HFF-Myc (cell line): ENCODE measurements around the gene CDC42EP2.

Source experiments
- DNase-seq: peaks from one replicate; pipeline ENCODE4 v3.0.0-alpha.2; 2011; ENCODE audit warnings: low read depth; ENCODE audit errors: extremely low read depth
- H3K4me3 ChIP-seq: replicated peaks from 2 replicates; pipeline ENCODE4 v1.5.1; 2011; ENCODE audit warnings: low read depth, mild to moderate bottlenecking, control low read depth, low read length
- CTCF ChIP-seq: IDR thresholded peaks from 2 replicates; pipeline ENCODE4 v1.5.1; 2012; ENCODE audit warnings: mild to moderate bottlenecking, low read depth, low read length, control low read depth; ENCODE audit errors: missing control alignments

Gene CDC42EP2

GRCh38 chr11:65314501-65315203, at the start of gene CDC42EP2:
Gene CDC42EP2 (plus strand): TSS chr11:65314866. CDS start chr11:65320899, 6,033 bp downstream.
- DNase-seq, result no peak
- TF ChIP-seq CTCF, result no peak
- H3K4me3 ChIP-seq, result peak within 1 kb of the TSS; percentile 92

- H3K4me3 ChIP-seq, result no peak overlapping the region
- DNase-seq, result no peak
- TF ChIP-seq CTCF, result no peak
Measured at GRCh38 chr11:65266210-65266609, 48.5 kb upstream of the CDC42EP2 start.

GRCh38 chr11:65274735-65275682, 39.7 kb upstream of the CDC42EP2 start:
- peak; percentile 73 for TF ChIP-seq CTCF
- DNase-seq, result no peak

GRCh38 chr11:65275906-65276305, 38.8 kb upstream of the CDC42EP2 start:
- no peak for DNase-seq
- TF ChIP-seq CTCF, result no peak

More at GRCh38 chr11:65274735-65275682, 39.7 kb upstream of the CDC42EP2 start:
- H3K4me3 ChIP-seq, result no peak overlapping the region

GRCh38 chr11:65277631-65278277, 36.9 kb upstream of the CDC42EP2 start:
- H3K4me3 ChIP-seq, result no peak overlapping the region
- TF ChIP-seq CTCF, result no peak
- DNase-seq, result no peak

More at GRCh38 chr11:65275906-65276305, 38.8 kb upstream of the CDC42EP2 start:
- no peak overlapping the region for H3K4me3 ChIP-seq

GRCh38 chr11:65278356-65278755, 36.3 kb upstream of the CDC42EP2 start:
- no peak for TF ChIP-seq CTCF
- no peak overlapping the region for H3K4me3 ChIP-seq
- DNase-seq, result no peak
